Stimulated activated CD4-positive, alpha-beta T cell treated with anti-CD3 and anti-CD28 coated beads, Interleukin-2, amount 100 ng/mL, for 48 hours (primary cell): ENCODE measurements around the gene SPEG.
"Not testable (repeated sequence)": the region's sequence is repeated elsewhere in the genome, so short reads cannot be mapped to it uniquely, and the experiment has no call there.

Source experiments
- DNase-seq, 2 donors: peaks; one replicate each; pipeline ENCODE4 v3.0.0-alpha.2; 2020

Gene SPEG

GRCh38 chr2:219405451-219405850 lies 29.2 kb upstream of the SPEG start:
- no peak for DNase-seq

DNA sequence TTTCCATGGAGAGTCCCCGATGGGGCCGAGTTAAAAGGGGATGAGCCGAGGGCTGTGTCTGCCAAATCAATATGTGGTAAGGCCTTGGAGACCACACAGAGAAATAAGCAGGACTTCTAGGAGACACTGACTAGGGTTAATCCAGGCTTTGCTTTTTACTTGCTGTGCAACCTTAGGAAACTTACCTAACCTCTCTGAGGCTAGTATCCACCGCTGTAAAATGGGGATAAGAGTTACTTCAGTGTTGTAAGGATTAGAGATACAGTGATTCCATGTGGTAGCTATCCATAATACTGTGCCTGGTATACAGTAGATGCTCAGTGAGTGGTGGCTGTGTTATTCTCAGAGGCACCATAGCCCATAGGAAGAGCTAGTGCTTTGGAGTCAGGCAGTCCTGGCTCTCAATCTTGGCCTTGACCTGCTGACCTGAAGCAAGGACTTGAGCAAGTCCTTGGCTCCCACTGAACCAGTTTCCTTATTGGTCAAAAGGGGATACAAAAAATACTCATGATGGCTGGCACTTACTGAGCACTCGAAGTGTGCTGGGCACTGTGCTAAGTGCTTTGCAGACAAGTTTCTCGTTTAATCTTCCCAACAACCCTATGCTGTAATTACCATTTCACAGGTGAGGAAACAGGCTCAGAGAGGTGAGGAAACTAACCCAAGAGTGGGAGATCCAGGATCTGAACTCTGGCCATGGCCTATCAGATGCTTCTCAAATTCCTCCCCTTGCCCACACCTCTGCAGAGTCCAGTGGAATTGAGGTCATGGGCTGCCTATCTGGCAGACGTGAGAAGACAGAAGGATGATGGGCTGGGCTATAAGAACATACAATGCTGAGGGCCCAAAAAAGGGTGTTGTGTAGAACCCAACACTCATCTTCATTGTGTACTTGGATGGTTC lies 28.4 kb upstream of the SPEG start:
- no peak for DNase-seq

DNA sequence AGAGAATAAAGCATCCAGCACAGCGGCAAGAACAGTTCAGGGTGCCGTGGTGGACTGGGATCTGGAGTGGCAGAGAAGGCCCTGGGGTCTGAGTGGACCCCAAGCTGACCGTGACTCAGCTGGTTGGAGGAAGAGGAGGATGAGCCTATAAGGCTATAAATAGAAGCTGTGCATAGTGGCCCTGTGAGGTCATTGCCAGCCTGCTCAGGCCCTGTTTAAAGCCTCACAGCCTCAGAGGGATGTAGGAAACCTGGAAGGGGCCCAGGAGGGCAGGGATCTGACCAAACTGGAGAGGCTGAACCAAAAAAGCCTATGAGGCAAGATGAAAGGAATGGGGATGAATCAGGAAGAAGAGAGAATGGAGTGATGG lies 27.8 kb upstream of the SPEG start:
- DNase-seq = no peak

DNA sequence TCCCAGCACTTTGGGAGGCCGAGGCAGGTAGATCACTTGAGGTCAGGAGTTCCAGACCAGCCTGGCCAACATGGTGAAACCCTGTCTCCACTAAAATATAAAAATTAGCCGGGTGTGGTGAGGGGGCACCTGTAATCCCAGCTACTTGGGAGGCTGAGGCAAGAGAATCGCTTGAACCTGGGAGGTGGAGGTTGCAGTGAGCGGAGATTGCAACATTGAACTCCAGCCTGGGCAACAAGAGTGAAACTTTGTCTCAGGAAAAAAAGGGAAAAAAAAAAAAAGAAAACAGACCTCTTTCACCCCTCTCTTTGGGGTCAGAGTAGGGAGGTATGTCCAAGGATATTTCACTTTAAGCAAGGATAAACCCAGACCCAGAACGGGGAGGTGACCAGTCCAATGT lies 27.3 kb upstream of the SPEG start:
- not testable (repeated sequence) for DNase-seq

DNA sequence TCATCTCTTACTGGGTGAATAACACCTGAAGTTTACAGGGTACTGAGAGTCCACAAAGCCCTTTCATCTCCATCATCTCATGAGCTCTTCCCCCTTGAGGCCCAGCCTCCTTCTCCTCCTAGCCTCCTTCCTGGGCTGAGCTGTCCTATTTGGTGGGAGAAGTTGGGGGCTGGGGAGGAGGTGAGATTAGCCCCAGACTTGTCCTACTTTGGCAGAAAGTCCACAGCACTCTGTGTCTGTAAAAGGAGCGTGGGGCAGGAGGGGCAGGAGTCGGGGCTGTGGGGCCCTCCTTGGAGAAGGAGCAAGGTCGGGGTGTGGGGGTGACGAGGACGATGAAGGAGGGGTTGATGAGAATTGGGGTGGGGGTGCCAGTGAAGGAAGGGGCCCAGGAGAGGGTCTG lies 26.4 kb upstream of the SPEG start:
- no peak for DNase-seq

DNA sequence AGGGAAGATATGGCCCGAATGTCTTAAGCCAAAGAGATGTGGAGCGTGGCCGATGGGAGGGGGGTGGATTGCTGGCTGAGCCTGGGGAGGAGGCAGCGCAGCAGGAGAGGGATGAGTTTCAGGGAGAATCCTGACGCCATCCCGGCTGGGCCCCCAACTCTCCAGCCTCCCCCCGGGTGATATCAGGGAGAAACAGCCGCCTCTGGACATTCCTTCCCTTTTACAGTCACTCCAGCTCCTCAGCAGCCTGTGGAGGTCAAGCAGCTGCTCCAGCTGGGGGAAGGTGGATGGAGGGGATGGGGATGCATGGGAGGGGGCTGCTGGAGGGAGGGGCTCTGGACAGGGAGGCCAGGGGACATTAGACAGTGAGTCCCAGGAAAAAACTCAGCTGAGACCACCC lies 26.0 kb upstream of the SPEG start:
- DNase-seq = no peak

DNA sequence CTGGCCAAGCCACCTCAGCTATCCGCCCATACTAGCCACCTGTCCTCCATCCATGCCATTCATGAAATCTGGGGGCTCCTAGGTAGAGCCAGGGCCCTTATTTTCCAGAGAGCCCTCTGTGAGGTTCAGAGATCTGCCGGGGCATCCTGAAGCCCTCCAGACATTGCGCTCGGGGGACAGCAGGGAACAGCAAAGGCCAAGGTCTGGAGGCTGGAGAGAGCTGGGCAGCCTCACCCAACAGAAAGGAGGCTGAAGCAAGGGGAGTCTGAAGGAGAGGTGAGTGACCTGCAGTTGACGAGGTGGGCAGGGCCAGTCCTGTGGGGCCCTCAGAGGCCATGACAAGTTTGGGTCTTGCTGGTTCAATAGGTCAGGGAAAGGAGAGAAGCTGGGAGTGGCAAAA lies 25.0 kb upstream of the SPEG start:
- DNase-seq = no peak

DNA sequence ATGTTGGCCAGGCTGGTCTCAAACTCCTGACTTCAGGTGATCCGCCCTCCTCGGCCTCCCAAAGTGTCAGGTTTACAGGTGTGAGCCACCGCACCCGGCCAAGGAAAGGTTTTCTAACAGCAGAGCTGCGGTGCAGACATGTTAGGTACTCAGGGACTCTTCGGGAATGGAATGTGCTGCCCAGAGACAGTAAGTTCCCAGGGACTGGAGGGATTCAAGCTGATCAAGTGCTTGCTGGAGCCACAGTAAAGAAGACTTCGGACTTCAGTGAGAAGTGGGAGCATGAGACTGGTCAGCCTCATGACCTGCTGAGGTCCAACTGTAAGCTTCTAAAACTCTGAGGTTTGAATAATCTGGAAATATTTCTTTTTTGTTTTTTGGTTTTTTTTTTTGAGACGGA lies 24.3 kb upstream of the SPEG start:
- no peak for DNase-seq

DNA sequence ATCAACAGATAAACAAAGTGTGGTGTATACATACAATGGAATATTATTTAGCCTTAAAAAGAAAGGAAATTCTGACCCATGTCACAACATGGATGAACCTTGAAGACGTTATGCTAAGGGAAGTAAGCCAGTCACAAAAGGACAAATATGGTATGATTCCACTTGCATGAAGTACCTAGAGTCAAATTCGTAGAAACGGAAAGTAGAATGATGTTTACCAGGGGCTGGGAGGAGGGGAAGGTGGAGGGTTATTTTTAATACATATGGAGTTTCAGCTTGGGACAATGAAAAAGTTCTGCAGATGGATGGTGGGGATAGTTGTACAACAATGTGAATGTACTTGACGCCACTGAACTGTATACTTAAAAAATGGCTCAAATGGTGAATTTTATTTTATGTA lies 19.8 kb upstream of the SPEG start:
- no peak for DNase-seq

- DNase-seq = no peak
These were observed 18.9 kb upstream of the SPEG start for GRCh38 chr2:219415580-219416234.

DNA sequence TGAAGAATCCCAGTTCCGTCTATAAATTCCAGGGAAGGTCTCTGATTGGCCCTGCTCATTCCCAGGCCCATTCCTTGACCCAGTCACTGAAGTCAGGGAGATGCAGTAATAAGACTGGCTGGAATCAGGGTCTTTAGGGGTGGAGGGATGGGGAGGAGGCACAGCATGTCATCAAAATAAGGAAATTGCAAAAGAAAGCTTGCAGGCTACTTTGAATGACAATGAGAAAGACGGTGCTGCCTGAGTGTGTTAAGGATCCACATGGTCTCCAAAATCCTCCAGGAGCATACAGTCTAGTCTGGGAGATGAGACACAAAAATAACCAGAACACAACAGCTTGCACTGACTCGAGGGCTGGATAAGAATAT lies 18.4 kb upstream of the SPEG start:
- no peak for DNase-seq

DNA sequence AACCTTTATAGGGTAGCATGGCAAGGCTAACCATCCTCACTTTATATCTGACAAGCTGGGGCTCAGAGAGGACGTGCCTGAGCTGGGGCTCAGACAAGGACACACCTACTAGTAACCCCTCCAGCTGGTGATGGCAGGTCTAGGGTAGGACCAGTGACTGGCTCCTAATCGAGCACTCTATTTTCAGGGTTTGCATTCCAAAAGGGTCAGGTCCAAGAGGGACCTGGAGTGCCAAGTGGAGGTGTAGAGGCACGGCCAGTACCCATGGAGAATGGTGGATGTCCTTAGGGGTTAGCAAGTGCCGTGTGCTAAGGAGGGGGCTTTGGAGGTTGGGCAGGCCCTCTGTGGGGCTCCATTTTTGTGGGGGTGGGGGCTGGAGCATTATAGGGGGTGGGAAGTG lies 17.7 kb upstream of the SPEG start:
- DNase-seq = no peak

- no peak for DNase-seq
These were observed 17.3 kb upstream of the SPEG start for GRCh38 chr2:219417374-219417773.

GRCh38 chr2:219418155-219419011 lies 16.3 kb upstream of the SPEG start, which contains the start of gene DES:
Gene DES (plus strand): TSS chr2:219418377. CDS start chr2:219418463, 86 bp downstream.
- no peak for DNase-seq

- DNase-seq = no peak
These were observed 15.7 kb upstream of the SPEG start for GRCh38 chr2:219419012-219419324.

GRCh38 chr2:219419331-219420197 lies 15.1 kb upstream of the SPEG start:
- no peak for DNase-seq

DNA sequence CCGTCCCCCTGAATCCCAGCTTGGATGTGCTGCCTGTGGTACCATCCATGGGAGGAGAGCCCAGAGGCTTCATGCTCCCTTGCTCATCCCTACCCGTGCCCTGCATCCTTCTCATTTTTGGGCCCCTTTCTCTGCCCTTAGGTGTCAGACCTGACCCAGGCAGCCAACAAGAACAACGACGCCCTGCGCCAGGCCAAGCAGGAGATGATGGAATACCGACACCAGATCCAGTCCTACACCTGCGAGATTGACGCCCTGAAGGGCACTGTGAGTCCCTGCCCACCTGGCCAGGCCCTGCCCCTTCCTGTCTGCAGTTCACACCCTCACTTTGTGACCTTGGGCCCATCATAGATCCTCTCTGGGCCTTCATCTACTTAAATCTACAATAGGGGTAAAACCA lies 14.0 kb upstream of the SPEG start:
- DNase-seq = no peak

GRCh38 chr2:219421323-219421722 lies 13.3 kb upstream of the SPEG start:
- no peak for DNase-seq

DNA sequence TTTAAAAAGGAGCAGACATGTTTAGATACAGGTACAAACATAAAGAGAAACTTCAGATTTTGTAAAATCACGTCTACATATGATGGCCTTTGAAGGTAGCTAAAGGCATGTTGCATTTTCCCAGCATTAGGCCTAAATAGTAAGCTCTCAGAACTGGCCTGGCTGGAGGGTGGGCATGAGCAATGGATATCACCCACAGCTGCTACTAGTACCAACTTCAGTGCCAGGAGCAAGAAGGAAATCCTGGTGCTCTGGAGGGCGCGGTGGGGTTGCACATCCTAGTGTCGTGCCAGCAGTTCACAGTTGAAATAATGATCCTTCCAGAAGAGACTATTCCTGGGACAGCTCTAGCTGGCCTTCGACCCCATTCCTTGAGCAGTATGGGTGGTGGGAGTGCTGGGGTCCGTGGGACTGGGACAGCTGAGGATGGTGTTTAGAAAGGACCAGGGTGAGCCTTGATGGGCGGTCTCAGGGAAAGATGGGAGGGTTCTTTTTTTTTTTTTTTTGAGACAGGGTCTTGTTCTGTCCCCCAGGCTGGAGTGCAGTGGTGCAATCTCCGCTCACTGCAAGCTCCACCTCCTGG lies 11.6 kb upstream of the SPEG start:
- no peak for DNase-seq

GRCh38 chr2:219423652-219424377 lies 10.8 kb upstream of the SPEG start:
- no peak for DNase-seq

GRCh38 chr2:219425238-219426067 lies 9.2 kb upstream of the SPEG start:
- DNase-seq = no peak
